ENCODE measurements around the gene CAPN13.

- TF ChIP-seq CTCF (IDR thresholded peaks at IDR 0.05) (no peak), POLR2AphosphoS5 (IDR thresholded peaks at IDR 0.05) (no peak)
These were observed 25.8 kb downstream of the CAPN13 start for GRCh38 chr2:30781451-30781850.

Data from breast epithelium (tissue), 3 donors.